ENCODE data around the gene GJB2.
"Not testable (repeated sequence)": the region's sequence is repeated elsewhere in the genome, so short reads cannot be mapped to it uniquely, and the experiment has no call there.

Gene GJB2

DNA sequence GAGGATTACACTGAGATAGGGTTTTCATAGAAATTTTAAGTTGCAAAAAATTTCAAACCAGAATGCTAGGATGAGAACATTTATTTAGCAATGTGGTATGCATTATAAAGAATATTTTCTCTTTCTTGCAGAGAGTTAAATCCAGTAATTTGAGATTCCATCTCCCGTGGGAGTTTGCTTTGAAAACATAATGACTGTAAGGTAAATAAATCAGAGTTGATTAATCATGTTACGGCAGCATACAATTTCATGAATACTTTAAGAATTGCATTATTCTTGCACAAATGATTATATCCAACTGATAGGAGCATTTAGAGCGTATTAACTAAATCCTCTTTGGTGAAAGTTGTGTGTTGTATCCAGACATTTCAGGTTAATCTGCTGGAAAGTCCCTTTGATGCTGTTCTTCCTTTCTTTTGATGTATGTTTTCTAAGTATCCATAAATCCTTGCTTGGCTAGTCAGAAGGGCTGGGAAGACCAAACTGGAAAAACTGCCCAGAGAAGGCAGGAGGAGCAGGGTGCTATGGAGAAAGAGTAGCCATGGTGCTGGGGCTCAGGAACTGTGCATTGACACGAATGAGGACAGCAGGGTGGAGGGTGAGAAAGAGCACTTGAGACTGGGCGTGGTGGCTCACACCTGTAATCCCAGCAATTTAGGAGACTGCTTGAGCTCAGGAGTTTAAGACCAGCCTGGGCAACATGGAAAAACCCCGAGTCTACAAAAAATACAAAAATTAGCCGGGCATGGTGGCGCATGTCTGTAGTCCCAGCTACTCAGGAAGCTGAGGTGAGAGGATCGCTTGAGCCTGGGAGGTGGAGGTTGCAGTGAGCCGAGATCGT lies 27.1 kb downstream of the GJB2 start:
- Mint-ChIP-seq H3K36me3 (no peaks in the 10 kb centered on the region), H3K4me1 (peaks cover 14% of the 10 kb centered on the region), H3K4me3 (no peak overlapping the region), H3K27me3 (peaks cover 70% of the 10 kb centered on the region), H3K27ac (no peak overlapping the region), H3K9me3 (no peaks in the 10 kb centered on the region)
- CTCF ChIA-PET: no interaction called here
- no peak for DNase-seq

DNA sequence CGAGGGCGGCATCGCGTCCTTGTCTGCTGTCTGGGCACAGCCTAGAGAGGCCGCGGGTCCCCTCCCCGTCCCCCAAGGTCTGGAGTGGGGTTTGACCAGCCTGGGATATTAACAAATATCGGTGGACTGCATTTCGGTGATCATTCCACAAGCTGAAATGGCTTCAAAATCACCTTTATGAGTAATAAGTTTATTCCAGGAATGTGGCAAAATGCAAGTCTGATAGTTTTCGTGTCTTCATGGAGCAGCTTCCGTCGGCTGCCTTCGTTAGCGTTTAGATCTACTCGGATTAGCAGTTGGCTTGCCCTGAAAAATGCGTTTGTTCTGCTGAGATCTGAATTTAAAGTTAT lies 30.8 kb downstream of the GJB2 start:
- peaks cover 75% of the 10 kb centered on the region for H3K27me3 Mint-ChIP-seq
- CTCF ChIA-PET: interaction anchor here (0.8 to 1.2 kb wide), 2 partner anchors 9 to 34 kb away, joined by 4 read pairs; no protein-coding TSS in a partner anchor
- H3K9me3 Mint-ChIP-seq: no peaks in the 10 kb centered on the region
- peaks cover 18% of the 10 kb centered on the region for H3K4me1 Mint-ChIP-seq
- H3K4me3 Mint-ChIP-seq: peak overlapping the region; percentile 66
- no peaks in the 10 kb centered on the region for H3K36me3 Mint-ChIP-seq
- no peak overlapping the region for H3K27ac Mint-ChIP-seq
- DNase-seq: no peak

DNA sequence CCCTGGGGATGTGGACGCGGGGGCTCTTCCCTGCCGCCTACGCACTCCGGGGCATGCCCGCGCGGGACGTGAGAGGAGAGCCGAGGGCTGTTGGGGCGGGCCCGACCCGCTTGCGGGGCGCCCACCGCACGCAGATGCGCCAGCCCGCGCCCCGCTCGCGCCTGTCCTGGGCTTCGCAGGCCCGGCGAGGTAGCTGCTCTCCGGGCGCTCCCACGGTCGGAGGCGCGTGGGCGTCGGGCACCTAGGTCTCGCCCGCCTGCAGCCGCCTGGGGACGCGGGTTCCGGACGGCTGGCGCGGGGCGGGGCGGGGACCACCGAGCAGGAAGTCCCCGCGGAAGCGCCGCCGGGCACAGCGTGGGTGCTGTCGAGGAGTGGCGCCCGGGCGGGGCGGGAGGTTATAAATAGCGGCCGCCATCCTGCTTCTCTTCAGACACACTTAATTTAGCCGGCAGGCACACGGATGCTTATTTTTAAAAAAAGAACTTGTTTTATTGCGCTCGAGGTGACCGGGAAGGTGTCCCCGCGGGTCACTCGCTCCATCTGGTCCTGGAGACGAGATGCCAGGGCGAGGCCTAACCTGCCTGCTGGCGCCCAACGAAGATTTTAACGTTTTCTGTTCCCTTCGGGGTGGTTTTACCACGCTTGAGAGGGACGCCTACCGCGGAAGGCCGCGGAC lies 31.3 kb downstream of the GJB2 start:
- Mint-ChIP-seq H3K27ac (no peak overlapping the region), H3K4me3 (peak overlapping the region; percentile 70), H3K9me3 (no peaks in the 10 kb centered on the region), H3K36me3 (no peaks in the 10 kb centered on the region), H3K27me3 (peaks cover 73% of the 10 kb centered on the region), H3K4me1 (peaks cover 18% of the 10 kb centered on the region)
- DNase-seq: peak; percentile 66
- CTCF ChIA-PET: interaction anchor here (0.8 to 1.2 kb wide), 2 partner anchors 10 to 33 kb away, joined by 4 read pairs; no protein-coding TSS in a partner anchor

DNA sequence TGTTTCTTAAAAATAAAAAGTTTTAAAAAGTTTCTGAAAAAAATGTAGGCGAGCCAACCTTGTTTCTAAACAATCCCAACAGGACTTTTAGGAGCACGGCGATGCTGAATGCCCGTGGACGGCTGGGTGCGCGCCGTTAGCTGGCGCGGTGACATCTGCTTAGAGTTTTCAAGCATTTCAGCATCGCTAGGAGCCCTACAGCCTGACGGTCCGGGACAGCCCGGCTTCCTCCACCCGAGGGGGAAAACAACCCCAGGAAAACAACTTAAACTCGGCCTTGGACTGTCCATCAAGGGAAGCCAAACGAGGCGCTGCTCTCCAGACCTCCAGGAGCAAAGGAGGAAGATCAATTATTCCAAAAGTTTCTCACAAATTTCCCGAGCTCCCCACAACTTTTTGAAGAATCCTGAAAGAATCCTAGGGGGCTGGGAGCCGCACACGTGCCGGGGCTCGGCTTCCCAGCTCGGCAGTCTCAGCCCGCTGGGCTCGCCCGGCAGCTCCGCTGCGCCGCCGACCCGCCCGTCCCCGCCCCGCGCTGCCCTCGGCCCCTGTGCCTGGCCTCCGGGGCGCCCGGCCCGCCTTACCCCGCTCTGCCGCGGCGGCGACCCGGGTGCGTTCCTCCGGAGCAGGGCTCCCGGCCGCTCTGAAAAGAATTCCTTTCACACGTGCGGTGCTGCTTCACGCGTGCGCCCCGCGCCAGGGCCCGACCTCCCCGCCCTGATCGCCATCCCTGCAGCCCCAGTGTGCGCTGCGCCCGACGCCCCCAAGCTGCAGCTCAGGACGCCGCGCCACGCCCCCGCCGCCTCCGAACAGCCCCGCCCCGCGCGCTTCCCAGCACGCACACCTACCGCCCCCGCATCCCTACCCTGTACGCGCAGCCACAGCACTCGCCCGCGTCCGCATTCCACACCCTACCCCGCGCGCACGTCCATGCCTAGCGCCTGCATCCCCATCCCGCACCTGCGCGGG lies 32.1 kb downstream of the GJB2 start, which contains the start of gene GJA3:
TSS of gene GJA3 (minus strand) at position 747 of the 969 bp plus-strand sequence. CDS start 17,764 bp downstream, outside the sequence.
- Mint-ChIP-seq H3K27me3 (peaks cover 68% of the 10 kb centered on the region), H3K4me3 (peak within 1 kb of the TSS; percentile 75), H3K4me1 (peaks cover 18% of the 10 kb centered on the region), H3K27ac (no peak within 1 kb of the TSS), H3K9me3 (no peaks in the 10 kb centered on the region), H3K36me3 (no peaks in the 10 kb centered on the region)
- peak; percentile 67 for DNase-seq
- CTCF ChIA-PET: interaction anchor here (0.6 to 2.5 kb wide), 4 partner anchors 23 to 408 kb away, joined by 3 to 9 read pairs (median 6); no protein-coding TSS in a partner anchor

DNA sequence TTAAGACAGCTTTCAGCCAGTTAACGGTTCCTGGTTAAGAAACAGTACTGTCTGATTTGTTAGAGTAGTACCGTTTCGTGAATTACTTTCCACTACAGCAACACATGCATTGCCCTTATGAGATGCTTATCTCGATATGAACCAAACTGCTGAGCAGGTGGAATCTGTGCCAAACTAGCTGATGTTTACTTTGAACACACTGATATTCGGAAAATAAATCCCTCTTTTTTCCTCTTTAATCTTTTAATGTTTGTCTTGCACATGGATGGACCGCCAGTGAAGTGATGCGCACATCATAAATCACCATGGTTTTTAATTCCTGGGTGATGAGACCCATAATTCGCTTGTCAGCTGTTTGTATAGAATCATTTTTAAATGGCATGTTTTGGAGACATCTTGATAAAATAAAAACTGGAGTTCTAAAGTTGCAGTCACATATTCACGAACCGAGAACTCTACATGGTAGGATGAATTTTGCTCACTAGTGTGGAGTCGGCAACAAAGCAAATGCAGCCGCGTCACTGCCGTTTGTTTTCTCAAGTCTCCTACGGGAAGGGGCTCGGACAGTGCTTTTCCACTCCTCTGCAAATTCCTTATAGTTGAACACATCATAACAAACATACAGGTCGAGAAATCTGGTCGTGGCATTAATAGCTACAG lies 33.0 kb downstream of the GJB2 start:
- Mint-ChIP-seq H3K4me1 (peaks cover 18% of the 10 kb centered on the region), H3K36me3 (no peaks in the 10 kb centered on the region), H3K27ac (no peak overlapping the region), H3K9me3 (no peaks in the 10 kb centered on the region), H3K27me3 (peaks cover 67% of the 10 kb centered on the region), H3K4me3 (peak overlapping the region; percentile 55)
- DNase-seq: no peak
- CTCF ChIA-PET: interaction anchor here (1.2 to 2.5 kb wide), 3 partner anchors 22 to 33 kb away, joined by 5 to 9 read pairs (median 8); no protein-coding TSS in a partner anchor

DNA sequence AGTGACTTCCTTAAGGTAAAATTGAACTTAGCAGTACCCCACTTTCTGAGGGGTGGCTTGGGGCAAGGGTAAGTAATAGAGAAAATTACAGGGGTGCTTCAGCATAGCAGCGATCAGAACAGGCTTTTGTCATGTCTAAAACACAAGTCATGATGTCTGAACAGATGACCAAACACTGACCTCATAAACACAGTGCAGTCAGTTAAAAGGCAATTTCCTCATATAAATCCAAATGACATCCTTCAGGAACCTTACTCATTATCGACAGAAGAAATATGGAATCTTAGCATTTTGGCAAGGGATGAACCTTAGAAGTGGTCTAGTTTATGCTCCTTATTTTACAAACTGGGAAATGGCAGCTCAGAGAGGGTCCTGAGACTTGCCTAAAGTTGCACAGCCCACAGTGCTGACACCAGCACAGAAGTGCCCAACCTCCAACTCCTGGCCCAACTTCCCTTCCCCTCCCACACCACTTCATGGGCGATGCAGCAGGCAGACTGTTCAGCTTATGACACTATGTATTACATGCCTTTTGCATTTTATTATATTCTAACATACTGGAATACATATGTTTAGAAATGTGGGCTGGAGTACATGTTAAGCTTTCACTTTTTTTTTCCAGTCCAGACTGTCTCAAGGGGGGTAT lies 35.5 kb downstream of the GJB2 start:
- Mint-ChIP-seq H3K4me3 (no peak overlapping the region), H3K27ac (no peak overlapping the region), H3K27me3 (peaks cover 58% of the 10 kb centered on the region), H3K9me3 (no peaks in the 10 kb centered on the region), H3K36me3 (no peaks in the 10 kb centered on the region), H3K4me1 (peaks cover 16% of the 10 kb centered on the region)
- no peak for DNase-seq
- CTCF ChIA-PET: no interaction called here

DNA sequence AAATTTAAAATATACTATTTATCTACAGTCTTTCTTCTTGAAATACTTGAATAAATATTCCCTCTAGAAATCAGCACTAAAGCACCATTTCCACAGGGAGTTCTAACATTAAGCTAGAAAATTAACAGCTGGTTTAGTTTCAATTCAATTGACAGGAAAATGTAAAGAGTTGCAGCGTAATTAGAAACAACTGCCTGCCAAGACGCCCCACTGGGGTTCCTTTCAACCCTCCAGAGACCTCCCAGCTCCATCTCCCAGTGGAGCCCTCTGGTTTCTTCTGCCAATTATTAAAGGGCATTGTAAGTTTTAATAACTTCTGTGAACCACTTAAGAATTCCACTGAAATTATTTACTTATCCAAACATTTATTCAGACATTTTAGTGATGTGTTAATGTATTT lies 36.0 kb downstream of the GJB2 start:
- Mint-ChIP-seq H3K4me3 (no peak overlapping the region), H3K27ac (no peak overlapping the region), H3K4me1 (peaks cover 11% of the 10 kb centered on the region), H3K9me3 (no peaks in the 10 kb centered on the region), H3K27me3 (peaks cover 58% of the 10 kb centered on the region), H3K36me3 (no peaks in the 10 kb centered on the region)
- DNase-seq: no peak
- CTCF ChIA-PET: no interaction called here

DNA sequence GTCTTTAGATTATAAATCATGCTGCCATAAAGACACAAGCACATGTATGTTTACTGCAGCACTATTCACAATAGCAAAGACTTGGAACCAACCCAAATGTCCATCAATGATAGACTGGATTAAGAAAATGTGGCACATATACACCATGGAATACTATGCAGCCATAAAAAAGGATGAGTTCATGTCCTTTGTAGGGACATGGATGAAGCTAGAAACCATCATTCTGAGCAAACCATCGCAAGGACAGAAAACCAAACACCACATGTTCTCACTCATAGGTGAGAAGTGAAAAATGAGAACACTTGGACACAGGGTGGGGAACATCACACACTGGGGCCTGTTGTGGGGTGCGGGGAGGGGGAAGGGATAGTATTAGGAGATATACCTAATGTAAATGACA lies 39.4 kb downstream of the GJB2 start:
- DNase-seq, CTCF ChIA-PET, H3K4me3 Mint-ChIP-seq, H3K9me3 Mint-ChIP-seq, H3K36me3 Mint-ChIP-seq, H3K27ac Mint-ChIP-seq, H3K4me1 Mint-ChIP-seq: not testable (repeated sequence)
- peaks cover 52% of the 10 kb centered on the region for H3K27me3 Mint-ChIP-seq

DNA sequence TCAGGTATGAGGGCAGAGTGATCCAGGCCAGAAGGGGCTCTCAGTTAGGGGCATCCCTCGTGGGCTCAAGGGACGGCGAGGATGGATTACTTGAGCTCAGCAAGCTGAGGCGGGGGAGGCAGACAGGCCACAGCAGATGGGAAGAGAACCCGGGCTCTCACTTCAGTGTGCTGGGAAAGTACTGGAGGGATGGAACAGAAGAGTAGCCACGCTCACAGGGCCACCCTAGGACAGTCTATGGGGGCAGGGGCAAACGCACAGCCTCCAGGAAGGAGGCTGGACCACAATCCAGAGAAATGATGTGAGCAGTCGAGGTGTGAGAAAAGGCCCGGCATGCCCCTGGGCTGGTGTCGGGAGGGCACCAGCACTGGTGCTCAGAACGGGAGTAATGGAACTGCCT lies 41.1 kb downstream of the GJB2 start:
- no peaks in the 10 kb centered on the region for H3K9me3 Mint-ChIP-seq
- H3K27ac Mint-ChIP-seq: no peak overlapping the region
- no peak overlapping the region for H3K4me3 Mint-ChIP-seq
- H3K27me3 Mint-ChIP-seq: peaks cover 48% of the 10 kb centered on the region
- no peak for DNase-seq
- CTCF ChIA-PET: no interaction called here
- H3K36me3 Mint-ChIP-seq: no peaks in the 10 kb centered on the region
- H3K4me1 Mint-ChIP-seq: no peaks in the 10 kb centered on the region

DNA sequence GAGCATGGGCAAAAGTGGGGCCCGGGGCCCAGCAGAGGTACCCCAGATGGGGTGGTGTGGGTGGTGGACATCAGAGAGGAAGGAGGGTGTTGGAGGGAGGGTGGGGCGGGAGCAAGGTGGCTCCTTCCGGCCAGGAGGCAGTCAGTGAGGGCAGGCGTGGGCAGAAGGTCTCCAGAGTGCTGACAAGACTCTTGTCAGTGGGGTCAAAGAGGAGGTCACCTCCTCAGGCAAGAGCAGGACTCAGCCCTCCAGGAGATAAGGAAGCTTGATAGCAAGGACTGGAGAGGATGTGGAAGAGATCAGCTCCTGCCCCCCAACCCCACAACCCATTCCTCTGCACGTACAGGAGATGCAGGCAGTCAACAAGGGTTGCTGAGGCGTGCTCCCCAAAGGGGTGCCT lies 41.7 kb downstream of the GJB2 start:
- no peaks in the 10 kb centered on the region for H3K9me3 Mint-ChIP-seq
- H3K4me1 Mint-ChIP-seq: no peaks in the 10 kb centered on the region
- H3K27ac Mint-ChIP-seq: no peak overlapping the region
- DNase-seq: no peak
- no peaks in the 10 kb centered on the region for H3K36me3 Mint-ChIP-seq
- CTCF ChIA-PET: no interaction called here
- H3K4me3 Mint-ChIP-seq: no peak overlapping the region
- H3K27me3 Mint-ChIP-seq: peaks cover 50% of the 10 kb centered on the region

DNA sequence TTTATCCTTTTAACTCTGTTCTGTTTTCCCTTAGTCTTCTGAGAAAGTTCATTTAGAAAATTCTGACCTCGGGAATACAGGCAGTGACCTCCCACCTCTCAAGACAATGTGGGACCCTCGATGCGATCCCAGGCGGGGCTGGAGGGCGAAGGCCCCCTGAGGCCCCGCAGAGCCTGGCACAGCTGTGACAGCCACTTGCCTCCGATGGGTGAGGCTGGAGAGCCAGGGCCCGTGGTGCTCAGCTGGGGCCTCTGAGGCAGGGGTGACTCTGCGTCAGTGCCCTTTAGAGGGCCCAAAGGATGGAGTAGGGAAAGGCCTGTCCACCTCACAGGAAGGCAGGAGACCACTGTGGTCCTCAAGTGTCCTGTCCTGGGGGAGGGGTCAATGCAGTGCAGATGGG lies 42.2 kb downstream of the GJB2 start:
- no peak for DNase-seq
- no peaks in the 10 kb centered on the region for H3K4me1 Mint-ChIP-seq

DNA sequence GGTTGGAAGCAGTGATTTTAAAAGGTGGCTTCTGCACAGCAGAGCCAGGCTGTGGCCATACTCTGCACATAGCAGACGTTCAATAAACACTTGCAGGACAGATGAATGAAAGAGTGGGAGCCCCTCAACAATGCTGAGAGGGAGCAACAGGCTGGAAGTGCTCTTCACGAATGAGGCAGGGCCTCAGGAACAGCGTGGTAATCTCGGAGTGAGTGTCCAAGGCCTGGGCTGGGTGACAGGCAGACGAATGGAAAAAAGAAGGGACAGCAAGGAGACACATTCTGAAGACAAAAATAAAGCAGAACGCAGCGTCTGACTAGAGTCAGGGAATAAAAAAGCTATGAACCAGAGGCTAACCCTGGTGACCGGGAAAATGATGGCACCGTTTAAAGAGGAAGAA lies 43.0 kb downstream of the GJB2 start:
- Mint-ChIP-seq H3K36me3 (no peaks in the 10 kb centered on the region), H3K9me3 (no peaks in the 10 kb centered on the region), H3K4me3 (no peak overlapping the region), H3K4me1 (no peaks in the 10 kb centered on the region), H3K27me3 (peaks cover 59% of the 10 kb centered on the region), H3K27ac (no peak overlapping the region)
- DNase-seq: no peak
- CTCF ChIA-PET: no interaction called here

More for the DNA sequence above, 42.2 kb downstream of the GJB2 start:
- H3K27me3 Mint-ChIP-seq: peaks cover 54% of the 10 kb centered on the region
- CTCF ChIA-PET: no interaction called here
- no peaks in the 10 kb centered on the region for H3K36me3 Mint-ChIP-seq
- H3K27ac Mint-ChIP-seq: no peak overlapping the region
- no peak overlapping the region for H3K4me3 Mint-ChIP-seq
- no peaks in the 10 kb centered on the region for H3K9me3 Mint-ChIP-seq

DNA sequence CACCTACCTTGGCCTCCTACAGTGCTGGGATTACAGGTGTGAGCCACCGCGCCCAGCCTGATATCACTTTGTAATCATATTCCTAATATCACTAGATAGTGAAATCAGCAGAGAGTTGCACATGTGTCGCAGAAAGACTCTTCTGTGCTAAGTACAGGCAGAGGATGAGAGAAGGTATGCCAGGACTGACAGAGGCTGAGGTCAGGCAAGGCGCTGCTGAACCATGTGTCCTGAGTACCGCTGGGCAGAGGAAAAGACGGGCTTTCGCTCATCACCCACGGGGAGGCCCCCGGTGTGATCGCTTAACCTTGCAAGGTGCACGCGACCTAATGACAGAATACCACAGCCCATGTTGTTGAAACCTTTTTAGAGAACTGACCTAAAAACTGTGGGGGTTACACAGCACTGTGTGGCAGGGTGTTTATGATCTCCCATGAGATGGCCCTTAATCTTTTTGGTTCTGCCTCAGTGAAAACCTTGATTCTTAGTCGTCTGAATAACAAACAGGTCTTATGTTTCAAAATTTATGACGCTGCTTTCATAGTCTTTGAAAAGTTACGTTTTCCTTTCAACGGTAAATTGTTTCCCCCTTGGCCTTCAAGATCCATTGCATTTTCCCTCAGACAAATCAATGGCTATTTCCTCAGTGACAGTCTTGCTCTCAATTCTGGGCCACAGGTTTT lies 44.1 kb downstream of the GJB2 start:
- H3K4me1 Mint-ChIP-seq: no peaks in the 10 kb centered on the region
- H3K9me3 Mint-ChIP-seq: no peaks in the 10 kb centered on the region
- no peaks in the 10 kb centered on the region for H3K36me3 Mint-ChIP-seq
- CTCF ChIA-PET: no interaction called here
- no peak for DNase-seq
- H3K27me3 Mint-ChIP-seq: peaks cover 68% of the 10 kb centered on the region
- no peak overlapping the region for H3K4me3 Mint-ChIP-seq
- H3K27ac Mint-ChIP-seq: no peak overlapping the region
